ENCODE measurements around the gene TOMM22.

Gene TOMM22

DNA sequence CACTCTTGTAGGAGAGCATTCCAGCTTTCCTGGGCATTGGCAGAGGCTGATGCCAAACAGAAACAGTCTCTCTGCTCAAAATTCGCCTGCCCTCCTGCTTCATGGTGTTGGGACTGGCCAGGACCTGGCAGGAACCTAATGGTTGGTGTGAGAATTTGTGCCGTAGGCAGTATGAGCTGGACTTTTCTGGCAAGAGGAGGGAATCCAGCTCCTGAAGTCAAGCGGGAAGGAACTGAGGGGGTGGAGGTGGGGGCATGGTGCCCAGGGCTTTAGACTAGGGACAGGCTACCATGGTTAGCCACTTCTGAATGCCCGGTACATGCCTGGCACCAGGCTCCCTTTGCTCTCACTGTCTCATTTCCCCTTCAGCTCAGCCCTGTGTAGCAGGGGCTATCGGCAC, 6.9 kb upstream of the TOMM22 start:
- H3K79me2 ChIP-seq (ENCODE audit: insufficient read depth, low read length): no peaks in the 10 kb centered on the region
- no peaks in the 10 kb centered on the region for H3K4me1 ChIP-seq (ENCODE audit: insufficient read depth, low read length, poor library complexity, severe bottlenecking)

DNA sequence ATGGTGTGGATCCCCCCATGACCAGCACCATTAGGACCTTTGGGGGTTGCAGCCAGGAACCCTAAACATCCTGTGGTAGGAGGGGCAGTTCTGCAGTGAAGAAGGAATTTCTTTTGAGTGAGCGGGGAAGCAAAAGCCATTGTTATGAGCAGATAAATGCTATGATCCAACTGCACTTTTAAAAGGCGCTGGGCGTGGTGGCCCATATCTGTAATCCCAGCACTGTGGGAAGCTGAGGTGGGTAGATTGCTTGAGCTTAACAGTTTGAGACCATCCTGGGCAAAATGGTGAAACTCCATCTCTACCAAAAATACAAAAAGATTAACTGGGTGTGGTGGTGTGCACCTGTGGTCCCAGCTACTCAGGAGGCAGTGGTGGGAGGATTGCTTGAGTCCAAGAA, 5.9 kb upstream of the TOMM22 start:
- Histone ChIP-seq H4K20me1 (ENCODE audit: insufficient read depth, low read length, poor library complexity, severe bottlenecking) (no peaks in the 10 kb centered on the region), H3K9me2 (replicated peaks; ENCODE audit: low read depth, low read length) (no peaks in the 10 kb centered on the region), H3K4me1 (ENCODE audit: insufficient read depth, low read length, poor library complexity, severe bottlenecking) (no peaks in the 10 kb centered on the region), H2AFZ (ENCODE audit: low read length) (no peak overlapping the region), H3F3A (ENCODE audit: low read depth) (no peaks in the 10 kb centered on the region), H3K9ac (ENCODE audit: low read depth, low read length, poor library complexity, severe bottlenecking) (no peak overlapping the region), H3K79me2 (ENCODE audit: insufficient read depth, low read length) (no peaks in the 10 kb centered on the region), H3K27me3 (ENCODE audit: insufficient read depth, low read length, poor library complexity, severe bottlenecking) (no peaks in the 10 kb centered on the region), H3K4me2 (ENCODE audit: low read depth, low read length, poor library complexity, severe bottlenecking) (no peak overlapping the region), H3K4me3 (ENCODE audit: low read length, poor library complexity, severe bottlenecking) (no peak overlapping the region), H3K36me3 (ENCODE audit: insufficient read depth, low read length) (no peaks in the 10 kb centered on the region), H3K9me3 (ENCODE audit: insufficient read depth, low read depth, low read length) (no peaks in the 10 kb centered on the region)
- TF ChIP-seq EZH2phosphoT487 (IDR thresholded peaks at IDR 0.05; ENCODE audit: borderline replicate concordance): no peak
- TF ChIP-seq, protein P1, sequence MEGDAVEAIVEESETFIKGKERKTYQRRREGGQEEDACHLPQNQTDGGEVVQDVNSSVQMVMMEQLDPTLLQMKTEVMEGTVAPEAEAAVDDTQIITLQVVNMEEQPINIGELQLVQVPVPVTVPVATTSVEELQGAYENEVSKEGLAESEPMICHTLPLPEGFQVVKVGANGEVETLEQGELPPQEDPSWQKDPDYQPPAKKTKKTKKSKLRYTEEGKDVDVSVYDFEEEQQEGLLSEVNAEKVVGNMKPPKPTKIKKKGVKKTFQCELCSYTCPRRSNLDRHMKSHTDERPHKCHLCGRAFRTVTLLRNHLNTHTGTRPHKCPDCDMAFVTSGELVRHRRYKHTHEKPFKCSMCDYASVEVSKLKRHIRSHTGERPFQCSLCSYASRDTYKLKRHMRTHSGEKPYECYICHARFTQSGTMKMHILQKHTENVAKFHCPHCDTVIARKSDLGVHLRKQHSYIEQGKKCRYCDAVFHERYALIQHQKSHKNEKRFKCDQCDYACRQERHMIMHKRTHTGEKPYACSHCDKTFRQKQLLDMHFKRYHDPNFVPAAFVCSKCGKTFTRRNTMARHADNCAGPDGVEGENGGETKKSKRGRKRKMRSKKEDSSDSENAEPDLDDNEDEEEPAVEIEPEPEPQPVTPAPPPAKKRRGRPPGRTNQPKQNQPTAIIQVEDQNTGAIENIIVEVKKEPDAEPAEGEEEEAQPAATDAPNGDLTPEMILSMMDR (conservative IDR thresholded peaks at IDR 0.05; ENCODE audit: low read length): no peak

More for the DNA sequence above, 6.9 kb upstream of the TOMM22 start:
- H3K4me2 ChIP-seq (ENCODE audit: low read depth, low read length, poor library complexity, severe bottlenecking): no peak overlapping the region
- no peak overlapping the region for H3K4me3 ChIP-seq (ENCODE audit: low read length, poor library complexity, severe bottlenecking)
- no peaks in the 10 kb centered on the region for H3K9me2 ChIP-seq (replicated peaks; ENCODE audit: low read depth, low read length)
- no peaks in the 10 kb centered on the region for H3K36me3 ChIP-seq (ENCODE audit: insufficient read depth, low read length)
- H3F3A ChIP-seq (ENCODE audit: low read depth): no peaks in the 10 kb centered on the region
- no peak overlapping the region for H2AFZ ChIP-seq (ENCODE audit: low read length)
- TF ChIP-seq EZH2phosphoT487 (IDR thresholded peaks at IDR 0.05; ENCODE audit: borderline replicate concordance): no peak
- TF ChIP-seq, protein P1 (conservative IDR thresholded peaks at IDR 0.05; ENCODE audit: low read length): no peak
- no peaks in the 10 kb centered on the region for H4K20me1 ChIP-seq (ENCODE audit: insufficient read depth, low read length, poor library complexity, severe bottlenecking)
- H3K9me3 ChIP-seq (ENCODE audit: insufficient read depth, low read depth, low read length): no peaks in the 10 kb centered on the region
- no peaks in the 10 kb centered on the region for H3K27me3 ChIP-seq (ENCODE audit: insufficient read depth, low read length, poor library complexity, severe bottlenecking)
- H3K9ac ChIP-seq (ENCODE audit: low read depth, low read length, poor library complexity, severe bottlenecking): no peak overlapping the region

DNA sequence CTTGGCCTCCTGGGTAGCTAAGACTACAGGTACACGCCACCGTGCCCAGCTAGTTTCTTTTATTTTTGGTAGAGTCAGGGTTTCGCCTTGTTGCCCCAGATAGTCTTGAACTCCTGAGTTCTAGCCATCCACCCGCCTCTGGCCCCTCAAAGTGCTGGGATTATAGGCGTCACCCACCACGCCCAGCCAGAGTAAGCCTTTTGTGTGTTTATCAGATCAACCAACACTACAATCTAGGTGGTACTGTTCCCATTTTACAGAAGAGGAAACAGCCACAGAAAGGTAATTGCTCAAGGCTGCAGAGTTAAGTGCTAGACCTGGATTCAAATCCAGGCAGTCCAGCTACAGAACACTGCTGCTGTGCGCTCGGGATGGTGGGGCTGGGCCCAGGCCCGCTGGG, 3.1 kb downstream of the TOMM22 start:
- peaks cover 7% of the 10 kb centered on the region for H4K20me1 ChIP-seq (ENCODE audit: insufficient read depth, low read length, poor library complexity, severe bottlenecking)
- H3K4me2 ChIP-seq (ENCODE audit: low read depth, low read length, poor library complexity, severe bottlenecking): no peak overlapping the region
- no peak overlapping the region for H3K4me3 ChIP-seq (ENCODE audit: low read length, poor library complexity, severe bottlenecking)
- H3K9me2 ChIP-seq (replicated peaks; ENCODE audit: low read depth, low read length): no peaks in the 10 kb centered on the region
- no peak overlapping the region for H2AFZ ChIP-seq (ENCODE audit: low read length)
- no peak for TF ChIP-seq EZH2phosphoT487 (IDR thresholded peaks at IDR 0.05; ENCODE audit: borderline replicate concordance)
- TF ChIP-seq, protein P1 (conservative IDR thresholded peaks at IDR 0.05; ENCODE audit: low read length): no peak
- no peak overlapping the region for H3K9ac ChIP-seq (ENCODE audit: low read depth, low read length, poor library complexity, severe bottlenecking)
- peaks cover 22% of the 10 kb centered on the region for H3K79me2 ChIP-seq (ENCODE audit: insufficient read depth, low read length)
- H3K36me3 ChIP-seq (ENCODE audit: insufficient read depth, low read length): peaks cover 53% of the 10 kb centered on the region; the same call in 1 of the 2 replicates
- H3K4me1 ChIP-seq (ENCODE audit: insufficient read depth, low read length, poor library complexity, severe bottlenecking): peaks cover 10% of the 10 kb centered on the region
- H3K27me3 ChIP-seq (ENCODE audit: insufficient read depth, low read length, poor library complexity, severe bottlenecking): no peaks in the 10 kb centered on the region
- H3F3A ChIP-seq (ENCODE audit: low read depth): no peaks in the 10 kb centered on the region
- no peaks in the 10 kb centered on the region for H3K9me3 ChIP-seq (ENCODE audit: insufficient read depth, low read depth, low read length)

Measured in Loucy (cell line).